WTC11 (cell line): ENCODE data around the gene CLBA1. TPM values are rescaled to one million over a fixed set of nuclear protein-coding genes. Genes with fewer than 3 reads are reported as not detected.

Source experiments
- ATAC-seq: fragments of 200-7000 bp; cut with Tn5 transposase; 2 replicates; pipeline ENCODE4 v1.10.0; 2021; ENCODE audit warnings: mild to moderate bottlenecking, moderate library complexity
- CTCF ChIA-PET: fragments of 300-600 bp; sonication (Branson Sonifier 250); formaldehyde crosslinking; loops from one replicate; lab custom pipeline; 2021; ENCODE audit warnings: antibody characterized with exemption; lab: Charles Lee
- POLR2A ChIA-PET: fragments of 350-600 bp; sonication (Branson Sonifier 250); formaldehyde crosslinking; loops from one replicate; lab custom pipeline; 2021; ENCODE audit warnings: antibody characterized with exemption; lab: Charles Lee
- DNase-seq: peaks from one replicate; pipeline ENCODE4 v3.0.0; 2021; ENCODE audit warnings: low spot score
- H3K27ac Mint-ChIP-seq: 2 replicates; pipeline ENCODE4 v1.8.0; 2021; ENCODE audit warnings: mixed read lengths
- H3K27me3 Mint-ChIP-seq: 2 replicates; pipeline ENCODE4 v1.8.0; 2021; ENCODE audit warnings: low read depth, mild to moderate bottlenecking, moderate library complexity, mixed read lengths
- H3K36me3 Mint-ChIP-seq: 2 replicates; pipeline ENCODE4 v1.8.0; 2021; ENCODE audit warnings: mixed read lengths
- H3K4me1 Mint-ChIP-seq: 2 replicates; pipeline ENCODE4 v1.8.0; 2022; ENCODE audit warnings: mixed read lengths
- H3K4me3 Mint-ChIP-seq: 2 replicates; pipeline ENCODE4 v1.8.0; 2021; ENCODE audit warnings: mild to moderate bottlenecking, moderate library complexity, mixed read lengths
- H3K9me3 Mint-ChIP-seq: 2 replicates; pipeline ENCODE4 v1.8.0; 2021; ENCODE audit warnings: mixed read lengths
- GTF2I ChIP-seq: fragments of 250-450 bp; sonication (Bioruptor Pico); conservative IDR thresholded peaks from 2 replicates; pipeline ENCODE4 v1.4.0; 2021; ENCODE audit warnings: mild to moderate bottlenecking
- JAZF1 ChIP-seq: fragments of 250-450 bp; sonication (Bioruptor Pico); IDR thresholded peaks from 2 replicates; pipeline ENCODE4 v1.9.0; 2021; ENCODE audit warnings: moderate library complexity, mild to moderate bottlenecking, inconsistent platforms
- MXD4 ChIP-seq: fragments of 250-450 bp; sonication (Bioruptor Pico); IDR thresholded peaks from 2 replicates; pipeline ENCODE4 v1.8.0; 2021; ENCODE audit warnings: mild to moderate bottlenecking, moderate library complexity, borderline replicate concordance
- SP1 ChIP-seq: sonication (generic); formaldehyde crosslinking; conservative IDR thresholded peaks from 2 replicates; pipeline ENCODE4 v1.8.1; 2022; ENCODE audit warnings: missing genetic modification reagents
- TEAD1 ChIP-seq: sonication (generic); formaldehyde crosslinking; IDR thresholded peaks from 2 replicates; pipeline ENCODE4 v1.8.0; 2022; ENCODE audit warnings: mild to moderate bottlenecking, missing genetic modification reagents
- ZBTB21 ChIP-seq: sonication (generic); formaldehyde crosslinking; IDR thresholded peaks from 2 replicates; pipeline ENCODE4 v1.8.1; 2023; ENCODE audit warnings: mild to moderate bottlenecking, missing genetic modification reagents, borderline replicate concordance
- ZNF121 ChIP-seq: sonication (generic); formaldehyde crosslinking; IDR thresholded peaks from 2 replicates; pipeline ENCODE4 v1.8.0; 2023; ENCODE audit warnings: missing genetic modification reagents
- ZNF671 ChIP-seq: fragments of 250-450 bp; sonication (Bioruptor Pico); IDR thresholded peaks from 2 replicates; pipeline ENCODE4 v1.8.0; 2021; ENCODE audit warnings: mild to moderate bottlenecking
- total RNA-seq: library from RNA; stranded (reverse); gene quantifications from 3 replicates; pipeline ENCODE4 v1.2.3, GENCODE V29; 2021
- TF ChIP-seq, protein P1 (sequence below): sonication (generic); formaldehyde crosslinking; IDR thresholded peaks from 2 replicates; pipeline ENCODE4 v1.8.1; 2022; ENCODE audit warnings: missing genetic modification reagents, borderline replicate concordance
- TF ChIP-seq, protein P2 (sequence below): fragments of 250-450 bp; sonication (Bioruptor Pico); IDR thresholded peaks from 2 replicates; pipeline ENCODE4 v1.9.0; 2021; ENCODE audit warnings: mild to moderate bottlenecking
- TF ChIP-seq, protein P3 (sequence below): sonication (generic); formaldehyde crosslinking; IDR thresholded peaks from 2 replicates; pipeline ENCODE4 v1.8.1; 2023; ENCODE audit warnings: mild to moderate bottlenecking, moderate library complexity, missing genetic modification reagents
- TF ChIP-seq, protein P4 (sequence below): fragments of 250-450 bp; sonication (Bioruptor Pico); conservative IDR thresholded peaks from 2 replicates; pipeline ENCODE4 v1.9.0; 2021; ENCODE audit warnings: mild to moderate bottlenecking
- TF ChIP-seq, protein P5 (sequence below): sonication (generic); formaldehyde crosslinking; IDR thresholded peaks from 2 replicates; pipeline ENCODE4 v1.8.0; 2022; ENCODE audit warnings: missing genetic modification reagents

The CLBA1 gene
- total RNA-seq, 1 experiment from 2014 or later, result 3.8 TPM

DNA sequence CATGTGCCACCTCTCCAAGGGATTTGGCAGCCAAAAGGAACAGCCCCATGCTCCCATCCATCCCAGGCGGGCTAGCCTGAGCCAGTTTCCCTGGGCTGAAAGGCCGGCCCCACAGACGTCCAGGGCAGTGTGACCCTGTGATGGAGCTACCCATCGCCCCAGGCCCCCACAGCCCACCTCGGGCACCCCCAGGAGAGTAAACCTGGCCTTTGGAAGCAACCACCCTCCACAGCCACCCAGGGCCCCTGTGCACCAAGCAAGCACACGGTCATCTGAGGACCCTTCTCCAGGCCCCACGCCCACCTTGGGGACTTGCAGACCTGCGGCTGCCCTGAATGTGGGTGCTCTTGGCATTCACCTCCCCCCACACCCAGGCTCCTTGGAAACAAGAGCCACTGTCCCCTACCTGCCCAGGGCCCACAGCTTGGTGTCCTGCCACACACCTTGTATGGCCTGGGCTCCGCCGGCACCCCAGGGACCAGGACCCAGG, 15.8 kb upstream of the CLBA1 start:
- CTCF ChIA-PET, result interaction anchor here (0.6 to 4.3 kb wide), 10 partner anchors 13 to 217 kb away, joined by 3 to 39 read pairs (median 3); partner anchors contain the start of gene SIVA1
- Mint-ChIP-seq H3K27me3 (peaks cover 2% of the 10 kb centered on the region; the same call in 1 of the 2 replicates), H3K27ac (no peak overlapping the region), H3K36me3 (no peaks in the 10 kb centered on the region), H3K9me3 (no peaks in the 10 kb centered on the region)
- DNase-seq (no peak), ATAC-seq (no peak)
- POLR2A ChIA-PET, result no interaction called here
- TF ChIP-seq, protein P1, sequence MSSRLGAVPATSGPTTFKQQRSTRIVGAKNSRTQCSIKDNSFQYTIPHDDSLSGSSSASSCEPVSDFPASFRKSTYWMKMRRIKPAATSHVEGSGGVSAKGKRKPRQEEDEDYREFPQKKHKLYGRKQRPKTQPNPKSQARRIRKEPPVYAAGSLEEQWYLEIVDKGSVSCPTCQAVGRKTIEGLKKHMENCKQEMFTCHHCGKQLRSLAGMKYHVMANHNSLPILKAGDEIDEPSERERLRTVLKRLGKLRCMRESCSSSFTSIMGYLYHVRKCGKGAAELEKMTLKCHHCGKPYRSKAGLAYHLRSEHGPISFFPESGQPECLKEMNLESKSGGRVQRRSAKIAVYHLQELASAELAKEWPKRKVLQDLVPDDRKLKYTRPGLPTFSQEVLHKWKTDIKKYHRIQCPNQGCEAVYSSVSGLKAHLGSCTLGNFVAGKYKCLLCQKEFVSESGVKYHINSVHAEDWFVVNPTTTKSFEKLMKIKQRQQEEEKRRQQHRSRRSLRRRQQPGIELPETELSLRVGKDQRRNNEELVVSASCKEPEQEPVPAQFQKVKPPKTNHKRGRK, result no peak
- TF ChIP-seq SP1 (CRISPR knock-in tag) (no peak), GTF2I (CRISPR knock-in tag) (no peak)
- TF ChIP-seq, protein P2, sequence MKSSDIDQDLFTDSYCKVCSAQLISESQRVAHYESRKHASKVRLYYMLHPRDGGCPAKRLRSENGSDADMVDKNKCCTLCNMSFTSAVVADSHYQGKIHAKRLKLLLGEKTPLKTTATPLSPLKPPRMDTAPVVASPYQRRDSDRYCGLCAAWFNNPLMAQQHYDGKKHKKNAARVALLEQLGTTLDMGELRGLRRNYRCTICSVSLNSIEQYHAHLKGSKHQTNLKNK (CRISPR knock-in tag), result no peak
- TF ChIP-seq, all 79 proteins: peak for 0
- Mint-ChIP-seq H3K4me1 (peaks cover 6% of the 10 kb centered on the region), H3K4me3 (no peak overlapping the region)

DNA sequence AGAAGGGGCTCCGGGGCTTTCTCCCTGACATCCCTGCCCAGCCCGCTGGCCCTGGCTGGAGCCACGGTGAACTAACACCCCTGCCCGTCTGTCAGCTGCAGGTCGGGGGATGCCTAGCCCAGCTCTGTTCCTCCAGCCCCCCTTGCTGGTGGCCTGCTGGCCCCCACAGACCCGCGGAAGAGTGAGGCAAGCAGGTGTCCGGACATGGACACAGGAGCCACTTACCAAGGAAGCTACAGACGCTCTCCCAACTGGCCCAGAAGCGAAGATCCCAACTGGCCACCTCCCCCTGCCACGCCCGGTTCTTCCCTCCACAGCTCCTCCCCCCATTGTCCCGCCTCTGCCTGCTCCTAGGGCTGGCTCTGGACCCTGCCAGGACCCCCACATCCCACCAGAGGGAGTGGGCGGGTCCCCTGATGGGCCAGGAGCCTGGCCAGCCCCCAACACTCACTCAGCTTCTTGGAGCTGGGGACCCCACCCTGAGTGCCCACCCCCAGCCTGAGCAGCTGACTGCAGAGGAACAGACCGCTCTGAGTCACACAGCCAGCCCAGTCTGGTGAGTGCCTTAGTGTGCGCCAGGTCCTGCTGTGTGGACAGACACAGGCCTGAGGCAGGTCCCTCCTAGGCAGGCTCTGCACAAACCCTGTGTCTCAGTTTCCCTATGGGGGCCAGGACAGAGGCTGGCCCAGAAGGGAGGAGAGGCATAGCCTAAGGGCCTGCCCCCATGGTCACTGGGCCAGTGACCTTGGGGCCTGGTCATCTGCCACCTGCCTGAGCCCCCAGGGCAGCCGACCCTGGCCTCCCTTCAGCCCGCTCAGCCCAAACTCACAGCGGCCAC, 15.1 kb upstream of the CLBA1 start:
- DNase-seq, result no peak
- 0 out of 2 replicates have a peak, but pooled peaks have one; percentile 29 for TF ChIP-seq SP1 (CRISPR knock-in tag)
- peak; percentile 65 for TF ChIP-seq ZNF121 (CRISPR knock-in tag)
- TF ChIP-seq MXD4, result no peak
- TF ChIP-seq, all 79 proteins: peak for 2
- ChIA-PET POLR2A (no interaction called here), CTCF (interaction anchor here (0.6 to 4.3 kb wide), 9 partner anchors 12 to 218 kb away, joined by 3 to 39 read pairs (median 3); partner anchors contain the start of gene SIVA1)
- Mint-ChIP-seq H3K27ac (no peak overlapping the region), H3K9me3 (no peaks in the 10 kb centered on the region), H3K4me1 (peaks cover 6% of the 10 kb centered on the region), H3K4me3 (no peak overlapping the region), H3K27me3 (peaks cover 2% of the 10 kb centered on the region; the same call in 1 of the 2 replicates), H3K36me3 (no peaks in the 10 kb centered on the region)
- ATAC-seq, result peak; percentile 16

DNA sequence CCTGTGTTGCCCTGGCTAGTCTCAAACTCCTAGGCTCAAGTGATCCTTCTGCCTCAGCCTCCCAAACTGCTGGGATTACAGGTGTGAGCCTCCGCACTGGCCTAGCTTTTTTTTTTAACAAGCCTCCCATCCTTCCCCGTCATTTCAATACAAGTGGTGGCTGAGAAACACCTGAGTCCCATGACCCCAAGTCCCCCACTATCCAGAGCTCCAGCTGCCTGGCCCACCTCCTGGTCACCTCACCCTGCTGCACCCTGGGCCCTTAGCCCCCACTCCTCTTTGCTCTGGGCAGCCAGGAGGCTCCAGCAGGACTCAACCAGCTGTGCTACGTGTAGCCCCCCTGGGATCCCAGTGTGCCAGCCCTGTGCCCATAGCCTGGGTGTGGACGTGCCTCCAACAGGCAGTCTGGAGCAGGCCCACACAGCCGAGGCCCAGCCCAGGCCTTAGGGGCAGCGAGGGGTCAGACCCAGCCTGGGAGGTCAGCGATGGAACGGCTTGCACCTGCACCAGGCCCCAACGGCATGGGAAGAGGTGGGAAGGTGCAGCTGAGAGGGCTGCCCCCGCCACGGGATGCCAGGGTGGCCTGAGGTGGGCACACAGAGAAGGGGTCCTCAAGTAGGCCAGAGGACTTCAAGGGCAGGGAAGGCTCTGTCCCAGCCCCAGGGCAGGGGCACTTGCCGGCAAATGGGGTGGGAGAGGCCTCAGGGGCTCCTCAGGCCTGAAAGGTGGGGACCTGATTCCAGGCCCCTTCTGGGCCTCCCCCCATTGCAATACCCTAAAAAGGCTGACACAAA, 13.9 kb upstream of the CLBA1 start:
- ATAC-seq, result no peak
- ChIA-PET POLR2A (no interaction called here), CTCF (interaction anchor here (2.2 kb wide), 1 partner anchor 203 kb away, joined by 9 read pairs; no protein-coding TSS in a partner anchor)
- no peaks in the 10 kb centered on the region for H3K9me3 Mint-ChIP-seq
- TF ChIP-seq TEAD1 (CRISPR knock-in tag), result no peak
- no peak for TF ChIP-seq JAZF1 (CRISPR knock-in tag)
- no peak for TF ChIP-seq MXD4
- TF ChIP-seq ZNF671 (CRISPR knock-in tag), result no peak
- TF ChIP-seq ZBTB21 (CRISPR knock-in tag), result no peak
- TF ChIP-seq, protein P3, sequence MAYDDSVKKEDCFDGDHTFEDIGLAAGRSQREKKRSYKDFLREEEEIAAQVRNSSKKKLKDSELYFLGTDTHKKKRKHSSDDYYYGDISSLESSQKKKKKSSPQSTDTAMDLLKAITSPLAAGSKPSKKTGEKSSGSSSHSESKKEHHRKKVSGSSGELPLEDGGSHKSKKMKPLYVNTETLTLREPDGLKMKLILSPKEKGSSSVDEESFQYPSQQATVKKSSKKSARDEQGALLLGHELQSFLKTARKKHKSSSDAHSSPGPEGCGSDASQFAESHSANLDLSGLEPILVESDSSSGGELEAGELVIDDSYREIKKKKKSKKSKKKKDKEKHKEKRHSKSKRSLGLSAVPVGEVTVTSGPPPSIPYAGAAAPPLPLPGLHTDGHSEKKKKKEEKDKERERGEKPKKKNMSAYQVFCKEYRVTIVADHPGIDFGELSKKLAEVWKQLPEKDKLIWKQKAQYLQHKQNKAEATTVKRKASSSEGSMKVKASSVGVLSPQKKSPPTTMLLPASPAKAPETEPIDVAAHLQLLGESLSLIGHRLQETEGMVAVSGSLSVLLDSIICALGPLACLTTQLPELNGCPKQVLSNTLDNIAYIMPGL (CRISPR knock-in tag), result no peak
- TF ChIP-seq, protein P4, sequence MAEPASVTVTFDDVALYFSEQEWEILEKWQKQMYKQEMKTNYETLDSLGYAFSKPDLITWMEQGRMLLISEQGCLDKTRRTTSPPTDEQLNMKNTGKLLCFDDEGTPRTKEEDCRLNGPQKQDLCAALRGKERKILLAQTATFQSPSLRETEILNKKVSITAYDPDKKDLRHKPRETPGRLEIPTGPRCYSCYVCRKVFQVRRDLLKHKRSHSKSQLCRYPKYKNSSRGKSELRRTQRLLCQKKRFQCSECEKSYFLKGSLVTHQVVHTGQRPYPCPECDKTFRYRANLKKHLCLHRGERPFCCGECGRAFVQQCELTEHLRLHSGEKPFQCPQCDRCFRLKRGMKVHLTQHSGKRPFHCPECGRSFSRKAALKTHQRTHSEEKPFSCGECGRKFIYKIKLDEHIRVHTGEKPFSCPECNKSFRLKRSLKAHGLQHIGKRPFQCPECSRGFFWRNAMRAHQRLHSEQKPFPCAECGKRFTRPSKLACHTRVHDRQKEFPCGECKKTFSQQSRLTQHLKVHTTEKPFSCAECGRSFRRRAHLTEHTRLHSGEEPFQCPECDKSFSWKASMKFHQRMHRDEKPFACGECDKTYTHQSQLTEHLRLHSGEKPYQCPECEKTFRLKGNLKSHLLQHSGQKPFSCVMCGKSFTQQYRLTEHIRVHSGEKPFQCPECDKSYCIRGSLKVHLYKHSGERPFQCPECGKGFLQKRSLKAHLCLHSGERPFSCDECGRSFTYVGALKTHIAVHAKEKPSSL (CRISPR knock-in tag), result no peak
- TF ChIP-seq, protein P5, sequence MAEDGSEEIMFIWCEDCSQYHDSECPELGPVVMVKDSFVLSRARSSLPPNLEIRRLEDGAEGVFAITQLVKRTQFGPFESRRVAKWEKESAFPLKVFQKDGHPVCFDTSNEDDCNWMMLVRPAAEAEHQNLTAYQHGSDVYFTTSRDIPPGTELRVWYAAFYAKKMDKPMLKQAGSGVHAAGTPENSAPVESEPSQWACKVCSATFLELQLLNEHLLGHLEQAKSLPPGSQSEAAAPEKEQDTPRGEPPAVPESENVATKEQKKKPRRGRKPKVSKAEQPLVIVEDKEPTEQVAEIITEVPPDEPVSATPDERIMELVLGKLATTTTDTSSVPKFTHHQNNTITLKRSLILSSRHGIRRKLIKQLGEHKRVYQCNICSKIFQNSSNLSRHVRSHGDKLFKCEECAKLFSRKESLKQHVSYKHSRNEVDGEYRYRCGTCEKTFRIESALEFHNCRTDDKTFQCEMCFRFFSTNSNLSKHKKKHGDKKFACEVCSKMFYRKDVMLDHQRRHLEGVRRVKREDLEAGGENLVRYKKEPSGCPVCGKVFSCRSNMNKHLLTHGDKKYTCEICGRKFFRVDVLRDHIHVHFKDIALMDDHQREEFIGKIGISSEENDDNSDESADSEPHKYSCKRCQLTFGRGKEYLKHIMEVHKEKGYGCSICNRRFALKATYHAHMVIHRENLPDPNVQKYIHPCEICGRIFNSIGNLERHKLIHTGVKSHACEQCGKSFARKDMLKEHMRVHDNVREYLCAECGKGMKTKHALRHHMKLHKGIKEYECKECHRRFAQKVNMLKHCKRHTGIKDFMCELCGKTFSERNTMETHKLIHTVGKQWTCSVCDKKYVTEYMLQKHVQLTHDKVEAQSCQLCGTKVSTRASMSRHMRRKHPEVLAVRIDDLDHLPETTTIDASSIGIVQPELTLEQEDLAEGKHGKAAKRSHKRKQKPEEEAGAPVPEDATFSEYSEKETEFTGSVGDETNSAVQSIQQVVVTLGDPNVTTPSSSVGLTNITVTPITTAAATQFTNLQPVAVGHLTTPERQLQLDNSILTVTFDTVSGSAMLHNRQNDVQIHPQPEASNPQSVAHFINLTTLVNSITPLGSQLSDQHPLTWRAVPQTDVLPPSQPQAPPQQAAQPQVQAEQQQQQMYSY (CRISPR knock-in tag), result no peak
- H3K36me3 Mint-ChIP-seq, result no peaks in the 10 kb centered on the region
- DNase-seq, result no peak
- peaks cover 12% of the 10 kb centered on the region for H3K4me1 Mint-ChIP-seq
- H3K27me3 Mint-ChIP-seq, result peaks cover 7% of the 10 kb centered on the region
- no peak overlapping the region for H3K27ac Mint-ChIP-seq
- no peak overlapping the region for H3K4me3 Mint-ChIP-seq
